ENCODE measurements around the gene PCDH1.

GRCh38 chr5:141845371-141845851 is 32.8 kb downstream of the PCDH1 start:
- TF ChIP-seq, protein P1, sequence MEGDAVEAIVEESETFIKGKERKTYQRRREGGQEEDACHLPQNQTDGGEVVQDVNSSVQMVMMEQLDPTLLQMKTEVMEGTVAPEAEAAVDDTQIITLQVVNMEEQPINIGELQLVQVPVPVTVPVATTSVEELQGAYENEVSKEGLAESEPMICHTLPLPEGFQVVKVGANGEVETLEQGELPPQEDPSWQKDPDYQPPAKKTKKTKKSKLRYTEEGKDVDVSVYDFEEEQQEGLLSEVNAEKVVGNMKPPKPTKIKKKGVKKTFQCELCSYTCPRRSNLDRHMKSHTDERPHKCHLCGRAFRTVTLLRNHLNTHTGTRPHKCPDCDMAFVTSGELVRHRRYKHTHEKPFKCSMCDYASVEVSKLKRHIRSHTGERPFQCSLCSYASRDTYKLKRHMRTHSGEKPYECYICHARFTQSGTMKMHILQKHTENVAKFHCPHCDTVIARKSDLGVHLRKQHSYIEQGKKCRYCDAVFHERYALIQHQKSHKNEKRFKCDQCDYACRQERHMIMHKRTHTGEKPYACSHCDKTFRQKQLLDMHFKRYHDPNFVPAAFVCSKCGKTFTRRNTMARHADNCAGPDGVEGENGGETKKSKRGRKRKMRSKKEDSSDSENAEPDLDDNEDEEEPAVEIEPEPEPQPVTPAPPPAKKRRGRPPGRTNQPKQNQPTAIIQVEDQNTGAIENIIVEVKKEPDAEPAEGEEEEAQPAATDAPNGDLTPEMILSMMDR (IDR thresholded peaks at IDR 0.05; ENCODE audit: insufficient read depth, low read length, poor library complexity, severe bottlenecking), result no peak
- TF ChIP-seq EZH2phosphoT487 (conservative IDR thresholded peaks at IDR 0.05; ENCODE audit: low read length), result no peak
